Central memory CD4-positive, alpha-beta T cell (primary cell): ENCODE measurements around the gene SCN1B.
"Not testable (repeated sequence)": the region's sequence is repeated elsewhere in the genome, so short reads cannot be mapped to it uniquely, and the experiment has no call there.

Source experiments
- DNase-seq: peaks from one replicate; pipeline ENCODE4 v3.0.0; 2022

Gene SCN1B

GRCh38 chr19:35038623-35039512, 8.6 kb downstream of the SCN1B start:
- no peak for DNase-seq

GRCh38 chr19:35039881-35040825, 9.9 kb downstream of the SCN1B start:
- DNase-seq = no peak

- DNase-seq = peak; percentile 10
Measured at GRCh38 chr19:35040826-35041547, 10.7 kb downstream of the SCN1B start.

GRCh38 chr19:35041548-35042055, 11.3 kb downstream of the SCN1B start, which contains the start of gene HPN:
HPN (plus strand) TSS chr19:35041721; CDS start chr19:35042507, 786 bp downstream.
- no peak for DNase-seq

- DNase-seq = no peak
Measured at GRCh38 chr19:35042056-35042730, 11.9 kb downstream of the SCN1B start.

GRCh38 chr19:35042954-35043604, 12.8 kb downstream of the SCN1B start:
- no peak for DNase-seq

GRCh38 chr19:35043906-35044305, 13.6 kb downstream of the SCN1B start:
- DNase-seq = no peak

GRCh38 chr19:35044317-35045117, 14.2 kb downstream of the SCN1B start:
- DNase-seq = peak; percentile 43

- DNase-seq = peak; percentile 30
Measured at GRCh38 chr19:35045667-35046300, 15.5 kb downstream of the SCN1B start.

- no peak for DNase-seq
Measured at GRCh38 chr19:35046461-35046860, 16.2 kb downstream of the SCN1B start.

- DNase-seq = no peak
Measured at GRCh38 chr19:35048911-35049411, 18.7 kb downstream of the SCN1B start.

- no peak for DNase-seq
Measured at GRCh38 chr19:35049456-35049855, 19.2 kb downstream of the SCN1B start.

GRCh38 chr19:35050662-35051061, 20.4 kb downstream of the SCN1B start:
- not testable (repeated sequence) for DNase-seq

- DNase-seq = not testable (repeated sequence)
Measured at GRCh38 chr19:35051268-35051667, 21.0 kb downstream of the SCN1B start.

GRCh38 chr19:35051796-35052195, 21.5 kb downstream of the SCN1B start:
- DNase-seq = no peak

- DNase-seq = no peak
Measured at GRCh38 chr19:35052599-35053190, 22.4 kb downstream of the SCN1B start.

GRCh38 chr19:35053667-35054293, 23.5 kb downstream of the SCN1B start:
- no peak for DNase-seq

- no peak for DNase-seq
Measured at GRCh38 chr19:35054626-35055025, 24.4 kb downstream of the SCN1B start.

GRCh38 chr19:35055715-35056179, 25.5 kb downstream of the SCN1B start:
- no peak for DNase-seq
